ENCODE data around the gene EBP. TPM values are rescaled to one million over a fixed set of nuclear protein-coding genes. Genes with fewer than 3 reads are reported as not detected.

EBP gene
- total and polyA plus RNA-seq, 9 of the 15 experiments (the other 6 are each of a cell fraction or from before 2014, with no cell fraction given): 228 to 987 (median 274) TPM

DNA sequence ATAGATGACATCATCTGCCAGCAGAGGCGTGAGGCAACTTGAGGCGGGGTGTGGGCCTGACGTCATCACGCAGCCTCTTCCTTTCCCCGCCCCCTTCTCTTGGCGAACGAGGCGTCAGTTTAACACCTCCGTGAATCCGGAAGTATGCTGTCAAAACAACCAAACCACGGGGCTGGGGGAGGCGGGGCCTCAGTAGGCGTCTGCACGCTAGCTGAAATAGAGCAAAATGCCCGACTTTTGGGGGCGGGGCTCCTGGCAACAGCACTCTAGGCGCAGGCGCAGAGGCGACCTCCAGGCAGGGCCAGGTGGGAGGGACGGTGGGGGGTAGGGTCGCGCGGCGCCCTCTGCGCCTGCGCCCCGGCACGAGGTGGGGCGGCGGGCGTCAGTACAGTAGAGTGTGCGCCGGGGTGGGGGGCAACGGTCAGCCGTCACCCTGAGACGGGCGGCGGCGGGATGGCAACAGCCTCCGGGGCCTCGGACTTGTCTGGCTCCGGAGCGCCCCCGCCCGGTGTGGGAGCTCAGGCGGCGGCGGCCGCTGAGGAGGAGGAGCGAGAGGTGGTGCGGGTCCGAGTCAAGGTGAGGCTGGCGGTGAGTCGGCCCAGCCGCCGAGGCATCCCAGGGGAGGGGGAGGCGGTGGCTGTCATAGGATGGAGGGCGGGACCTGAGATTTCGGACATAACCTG is 17.9 kb downstream of the EBP start, which contains the start of gene TBC1D25 (continued):
- TF ChIP-seq FOXK1 (CRISPR knock-in tag; IDR thresholded peaks at IDR 0.05; ENCODE audit: borderline replicate concordance) (no peak), RAD21 (CRISPR knock-in tag; conservative IDR thresholded peaks at IDR 0.05 in 1 of 2, IDR thresholded peaks at IDR 0.05 in 1 of 2) (peak; percentile 46 to 48; a peak in 3 of 4 replicates), NFYB (IDR thresholded peaks at IDR 0.05; ENCODE audit: extremely low read depth, insufficient read length) (no peak), POLR2A (conservative IDR thresholded peaks at IDR 0.05) (peak; percentile 71), ZNF699 (CRISPR knock-in tag; IDR thresholded peaks at IDR 0.05; ENCODE audit: insufficient replicate concordance) (no peak), ZNF79 (CRISPR knock-in tag; IDR thresholded peaks at IDR 0.05; ENCODE audit: low read depth) (no peak), ELF4 (CRISPR knock-in tag; IDR thresholded peaks at IDR 0.05) (no peak), RFX1 (IDR thresholded peaks at IDR 0.05) (peak; percentile 79), MCM7 (IDR thresholded peaks at IDR 0.05) (no peak)
- TF ChIP-seq, protein P1, sequence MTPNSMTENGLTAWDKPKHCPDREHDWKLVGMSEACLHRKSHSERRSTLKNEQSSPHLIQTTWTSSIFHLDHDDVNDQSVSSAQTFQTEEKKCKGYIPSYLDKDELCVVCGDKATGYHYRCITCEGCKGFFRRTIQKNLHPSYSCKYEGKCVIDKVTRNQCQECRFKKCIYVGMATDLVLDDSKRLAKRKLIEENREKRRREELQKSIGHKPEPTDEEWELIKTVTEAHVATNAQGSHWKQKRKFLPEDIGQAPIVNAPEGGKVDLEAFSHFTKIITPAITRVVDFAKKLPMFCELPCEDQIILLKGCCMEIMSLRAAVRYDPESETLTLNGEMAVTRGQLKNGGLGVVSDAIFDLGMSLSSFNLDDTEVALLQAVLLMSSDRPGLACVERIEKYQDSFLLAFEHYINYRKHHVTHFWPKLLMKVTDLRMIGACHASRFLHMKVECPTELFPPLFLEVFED (CRISPR knock-in tag; conservative IDR thresholded peaks at IDR 0.05): no peak
- TF ChIP-seq, protein P2, sequence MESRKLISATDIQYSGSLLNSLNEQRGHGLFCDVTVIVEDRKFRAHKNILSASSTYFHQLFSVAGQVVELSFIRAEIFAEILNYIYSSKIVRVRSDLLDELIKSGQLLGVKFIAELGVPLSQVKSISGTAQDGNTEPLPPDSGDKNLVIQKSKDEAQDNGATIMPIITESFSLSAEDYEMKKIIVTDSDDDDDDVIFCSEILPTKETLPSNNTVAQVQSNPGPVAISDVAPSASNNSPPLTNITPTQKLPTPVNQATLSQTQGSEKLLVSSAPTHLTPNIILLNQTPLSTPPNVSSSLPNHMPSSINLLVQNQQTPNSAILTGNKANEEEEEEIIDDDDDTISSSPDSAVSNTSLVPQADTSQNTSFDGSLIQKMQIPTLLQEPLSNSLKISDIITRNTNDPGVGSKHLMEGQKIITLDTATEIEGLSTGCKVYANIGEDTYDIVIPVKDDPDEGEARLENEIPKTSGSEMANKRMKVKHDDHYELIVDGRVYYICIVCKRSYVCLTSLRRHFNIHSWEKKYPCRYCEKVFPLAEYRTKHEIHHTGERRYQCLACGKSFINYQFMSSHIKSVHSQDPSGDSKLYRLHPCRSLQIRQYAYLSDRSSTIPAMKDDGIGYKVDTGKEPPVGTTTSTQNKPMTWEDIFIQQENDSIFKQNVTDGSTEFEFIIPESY (CRISPR knock-in tag; IDR thresholded peaks at IDR 0.05): no peak
- TF ChIP-seq, protein P3, sequence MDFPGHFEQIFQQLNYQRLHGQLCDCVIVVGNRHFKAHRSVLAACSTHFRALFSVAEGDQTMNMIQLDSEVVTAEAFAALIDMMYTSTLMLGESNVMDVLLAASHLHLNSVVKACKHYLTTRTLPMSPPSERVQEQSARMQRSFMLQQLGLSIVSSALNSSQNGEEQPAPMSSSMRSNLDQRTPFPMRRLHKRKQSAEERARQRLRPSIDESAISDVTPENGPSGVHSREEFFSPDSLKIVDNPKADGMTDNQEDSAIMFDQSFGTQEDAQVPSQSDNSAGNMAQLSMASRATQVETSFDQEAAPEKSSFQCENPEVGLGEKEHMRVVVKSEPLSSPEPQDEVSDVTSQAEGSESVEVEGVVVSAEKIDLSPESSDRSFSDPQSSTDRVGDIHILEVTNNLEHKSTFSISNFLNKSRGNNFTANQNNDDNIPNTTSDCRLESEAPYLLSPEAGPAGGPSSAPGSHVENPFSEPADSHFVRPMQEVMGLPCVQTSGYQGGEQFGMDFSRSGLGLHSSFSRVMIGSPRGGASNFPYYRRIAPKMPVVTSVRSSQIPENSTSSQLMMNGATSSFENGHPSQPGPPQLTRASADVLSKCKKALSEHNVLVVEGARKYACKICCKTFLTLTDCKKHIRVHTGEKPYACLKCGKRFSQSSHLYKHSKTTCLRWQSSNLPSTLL (IDR thresholded peaks at IDR 0.05): no peak
- TF ChIP-seq, protein P4, sequence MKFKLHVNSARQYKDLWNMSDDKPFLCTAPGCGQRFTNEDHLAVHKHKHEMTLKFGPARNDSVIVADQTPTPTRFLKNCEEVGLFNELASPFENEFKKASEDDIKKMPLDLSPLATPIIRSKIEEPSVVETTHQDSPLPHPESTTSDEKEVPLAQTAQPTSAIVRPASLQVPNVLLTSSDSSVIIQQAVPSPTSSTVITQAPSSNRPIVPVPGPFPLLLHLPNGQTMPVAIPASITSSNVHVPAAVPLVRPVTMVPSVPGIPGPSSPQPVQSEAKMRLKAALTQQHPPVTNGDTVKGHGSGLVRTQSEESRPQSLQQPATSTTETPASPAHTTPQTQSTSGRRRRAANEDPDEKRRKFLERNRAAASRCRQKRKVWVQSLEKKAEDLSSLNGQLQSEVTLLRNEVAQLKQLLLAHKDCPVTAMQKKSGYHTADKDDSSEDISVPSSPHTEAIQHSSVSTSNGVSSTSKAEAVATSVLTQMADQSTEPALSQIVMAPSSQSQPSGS (CRISPR knock-in tag; IDR thresholded peaks at IDR 0.05): peak; percentile 91
- TF ChIP-seq, protein P5, sequence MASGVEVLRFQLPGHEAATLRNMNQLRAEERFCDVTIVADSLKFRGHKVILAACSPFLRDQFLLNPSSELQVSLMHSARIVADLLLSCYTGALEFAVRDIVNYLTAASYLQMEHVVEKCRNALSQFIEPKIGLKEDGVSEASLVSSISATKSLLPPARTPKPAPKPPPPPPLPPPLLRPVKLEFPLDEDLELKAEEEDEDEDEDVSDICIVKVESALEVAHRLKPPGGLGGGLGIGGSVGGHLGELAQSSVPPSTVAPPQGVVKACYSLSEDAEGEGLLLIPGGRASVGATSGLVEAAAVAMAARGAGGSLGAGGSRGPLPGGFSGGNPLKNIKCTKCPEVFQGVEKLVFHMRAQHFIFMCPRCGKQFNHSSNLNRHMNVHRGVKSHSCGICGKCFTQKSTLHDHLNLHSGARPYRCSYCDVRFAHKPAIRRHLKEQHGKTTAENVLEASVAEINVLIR (CRISPR knock-in tag; IDR thresholded peaks at IDR 0.05): peak; percentile 61; the same call in 1 of the 2 replicates
- TF ChIP-seq, protein P6, sequence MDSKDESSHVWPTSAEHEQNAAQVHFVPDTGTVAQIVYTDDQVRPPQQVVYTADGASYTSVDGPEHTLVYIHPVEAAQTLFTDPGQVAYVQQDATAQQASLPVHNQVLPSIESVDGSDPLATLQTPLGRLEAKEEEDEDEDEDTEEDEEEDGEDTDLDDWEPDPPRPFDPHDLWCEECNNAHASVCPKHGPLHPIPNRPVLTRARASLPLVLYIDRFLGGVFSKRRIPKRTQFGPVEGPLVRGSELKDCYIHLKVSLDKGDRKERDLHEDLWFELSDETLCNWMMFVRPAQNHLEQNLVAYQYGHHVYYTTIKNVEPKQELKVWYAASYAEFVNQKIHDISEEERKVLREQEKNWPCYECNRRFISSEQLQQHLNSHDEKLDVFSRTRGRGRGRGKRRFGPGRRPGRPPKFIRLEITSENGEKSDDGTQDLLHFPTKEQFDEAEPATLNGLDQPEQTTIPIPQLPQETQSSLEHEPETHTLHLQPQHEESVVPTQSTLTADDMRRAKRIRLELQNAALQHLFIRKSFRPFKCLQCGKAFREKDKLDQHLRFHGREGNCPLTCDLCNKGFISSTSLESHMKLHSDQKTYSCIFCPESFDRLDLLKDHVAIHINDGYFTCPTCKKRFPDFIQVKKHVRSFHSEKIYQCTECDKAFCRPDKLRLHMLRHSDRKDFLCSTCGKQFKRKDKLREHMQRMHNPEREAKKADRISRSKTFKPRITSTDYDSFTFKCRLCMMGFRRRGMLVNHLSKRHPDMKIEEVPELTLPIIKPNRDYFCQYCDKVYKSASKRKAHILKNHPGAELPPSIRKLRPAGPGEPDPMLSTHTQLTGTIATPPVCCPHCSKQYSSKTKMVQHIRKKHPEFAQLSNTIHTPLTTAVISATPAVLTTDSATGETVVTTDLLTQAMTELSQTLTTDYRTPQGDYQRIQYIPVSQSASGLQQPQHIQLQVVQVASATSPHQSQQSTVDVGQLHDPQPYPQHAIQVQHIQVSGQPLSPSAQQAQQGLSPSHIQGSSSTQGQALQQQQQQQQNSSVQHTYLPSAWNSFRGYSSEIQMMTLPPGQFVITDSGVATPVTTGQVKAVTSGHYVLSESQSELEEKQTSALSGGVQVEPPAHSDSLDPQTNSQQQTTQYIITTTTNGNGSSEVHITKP (IDR thresholded peaks at IDR 0.05; ENCODE audit: partially characterized antibody): peak; percentile 25
